HEK293 (cell line): ENCODE measurements around the gene PTK7.

Experiments
- HOXD13 ChIP-seq: sonication (generic); formaldehyde crosslinking; IDR thresholded peaks from 2 replicates; pipeline ENCODE4 v1.8.0; 2022; ENCODE audit warnings: missing genetic modification reagents, borderline replicate concordance
- KLF8 ChIP-seq: fragments of 450-650 bp; formaldehyde crosslinking; IDR thresholded peaks from 2 replicates; pipeline ENCODE4 v1.5.1; 2016; ENCODE audit warnings: missing biosample characterization, missing genetic modification characterization
- SP2 ChIP-seq: fragments of 450-650 bp; formaldehyde crosslinking; IDR thresholded peaks from 2 replicates; pipeline ENCODE4 v1.5.1; 2016; ENCODE audit warnings: missing biosample characterization, missing genetic modification characterization
- ZNF37A ChIP-seq: fragments of 450-650 bp; IDR thresholded peaks from 2 replicates; pipeline ENCODE4 v1.5.1; 2018; ENCODE audit warnings: missing biosample characterization, missing genetic modification characterization
- ZNF423 ChIP-seq: fragments of 450-650 bp; formaldehyde crosslinking; IDR thresholded peaks from 2 replicates; pipeline ENCODE4 v1.5.1; 2016; ENCODE audit warnings: missing biosample characterization, missing genetic modification characterization
- ZNF558 ChIP-seq: fragments of 450-650 bp; formaldehyde crosslinking; IDR thresholded peaks from 2 replicates; pipeline ENCODE4 v1.5.1; 2016; ENCODE audit warnings: missing biosample characterization, missing genetic modification characterization
- ZNF600 ChIP-seq: fragments of 450-650 bp; formaldehyde crosslinking; IDR thresholded peaks from 2 replicates; pipeline ENCODE4 v1.5.1; 2016; ENCODE audit warnings: missing biosample characterization, missing genetic modification characterization
- ZNF776 ChIP-seq: fragments of 450-650 bp; formaldehyde crosslinking; IDR thresholded peaks from 2 replicates; pipeline ENCODE4 v1.5.0; 2017; ENCODE audit warnings: missing biosample characterization, missing genetic modification characterization, borderline replicate concordance
- TF ChIP-seq, protein P1 (sequence below): fragments of 450-650 bp; formaldehyde crosslinking; IDR thresholded peaks from 2 replicates; pipeline ENCODE4 v1.5.1; 2016; ENCODE audit warnings: missing biosample characterization, missing genetic modification characterization
- TF ChIP-seq, protein P2 (sequence below): fragments of 450-650 bp; formaldehyde crosslinking; IDR thresholded peaks from 2 replicates; pipeline ENCODE4 v1.5.1; 2017; ENCODE audit warnings: missing biosample characterization, mild to moderate bottlenecking, missing genetic modification characterization, moderate library complexity
- TF ChIP-seq, protein P3 (sequence below): fragments of 450-650 bp; formaldehyde crosslinking; IDR thresholded peaks from 2 replicates; pipeline ENCODE4; 2016; ENCODE audit warnings: missing biosample characterization, missing genetic modification characterization

DNA sequence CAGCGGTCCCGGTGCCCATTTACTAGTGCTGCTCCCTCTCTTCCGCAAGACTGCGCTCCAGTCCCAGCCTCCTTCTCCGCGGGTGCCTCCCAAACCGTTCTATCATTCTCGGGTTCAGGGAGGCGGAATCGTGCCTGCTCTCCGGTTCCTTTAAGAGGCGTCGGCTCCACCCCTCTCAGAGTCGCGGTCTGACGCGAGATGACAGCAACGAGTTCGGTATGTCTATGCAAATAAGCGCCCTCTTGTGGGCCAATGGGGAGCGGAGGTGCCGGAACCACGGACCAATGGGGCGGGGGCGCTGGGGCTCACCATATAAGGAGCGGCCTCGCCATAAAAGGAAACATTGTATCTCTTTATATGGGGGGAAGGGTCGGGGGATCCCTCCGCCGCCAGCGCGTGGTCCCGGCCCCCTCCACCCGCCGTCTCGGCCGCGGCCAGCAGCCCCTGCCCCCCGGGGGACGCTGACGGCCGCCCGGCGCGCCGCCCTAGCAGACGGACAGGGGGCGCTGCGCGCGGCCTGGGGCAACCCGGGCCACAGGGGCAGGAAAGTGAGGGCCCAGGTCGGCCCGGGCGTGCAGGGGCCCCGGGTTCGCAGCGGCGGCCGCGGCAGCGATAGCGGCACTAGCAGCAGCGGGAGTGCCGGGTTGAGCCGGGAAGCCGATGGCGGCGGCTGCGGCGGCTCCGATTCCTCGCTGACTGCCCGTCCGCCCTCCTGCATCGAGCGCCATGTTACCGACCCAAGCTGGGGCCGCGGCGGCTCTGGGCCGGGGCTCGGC, 95.0 kb downstream of the PTK7 start, which contains the start of gene SRF:
- TF ChIP-seq HOXD13 (CRISPR knock-in tag) (no peak), ZNF558 (tag by site-specific recombination) (no peak), ZNF776 (tag by site-specific recombination) (no peak), ZNF423 (tag by site-specific recombination) (no peak), ZNF600 (tag by site-specific recombination) (no peak), KLF8 (tag by site-specific recombination) (peak; percentile 87), SP2 (tag by site-specific recombination) (peak; percentile 87), ZNF37A (tag by site-specific recombination) (0 out of 2 replicates have a peak, but pooled peaks have one; percentile 27)
- TF ChIP-seq, protein P1, sequence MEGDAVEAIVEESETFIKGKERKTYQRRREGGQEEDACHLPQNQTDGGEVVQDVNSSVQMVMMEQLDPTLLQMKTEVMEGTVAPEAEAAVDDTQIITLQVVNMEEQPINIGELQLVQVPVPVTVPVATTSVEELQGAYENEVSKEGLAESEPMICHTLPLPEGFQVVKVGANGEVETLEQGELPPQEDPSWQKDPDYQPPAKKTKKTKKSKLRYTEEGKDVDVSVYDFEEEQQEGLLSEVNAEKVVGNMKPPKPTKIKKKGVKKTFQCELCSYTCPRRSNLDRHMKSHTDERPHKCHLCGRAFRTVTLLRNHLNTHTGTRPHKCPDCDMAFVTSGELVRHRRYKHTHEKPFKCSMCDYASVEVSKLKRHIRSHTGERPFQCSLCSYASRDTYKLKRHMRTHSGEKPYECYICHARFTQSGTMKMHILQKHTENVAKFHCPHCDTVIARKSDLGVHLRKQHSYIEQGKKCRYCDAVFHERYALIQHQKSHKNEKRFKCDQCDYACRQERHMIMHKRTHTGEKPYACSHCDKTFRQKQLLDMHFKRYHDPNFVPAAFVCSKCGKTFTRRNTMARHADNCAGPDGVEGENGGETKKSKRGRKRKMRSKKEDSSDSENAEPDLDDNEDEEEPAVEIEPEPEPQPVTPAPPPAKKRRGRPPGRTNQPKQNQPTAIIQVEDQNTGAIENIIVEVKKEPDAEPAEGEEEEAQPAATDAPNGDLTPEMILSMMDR (tag by site-specific recombination), result peak; percentile 26; the same call in 1 of the 2 replicates
- TF ChIP-seq, protein P2, sequence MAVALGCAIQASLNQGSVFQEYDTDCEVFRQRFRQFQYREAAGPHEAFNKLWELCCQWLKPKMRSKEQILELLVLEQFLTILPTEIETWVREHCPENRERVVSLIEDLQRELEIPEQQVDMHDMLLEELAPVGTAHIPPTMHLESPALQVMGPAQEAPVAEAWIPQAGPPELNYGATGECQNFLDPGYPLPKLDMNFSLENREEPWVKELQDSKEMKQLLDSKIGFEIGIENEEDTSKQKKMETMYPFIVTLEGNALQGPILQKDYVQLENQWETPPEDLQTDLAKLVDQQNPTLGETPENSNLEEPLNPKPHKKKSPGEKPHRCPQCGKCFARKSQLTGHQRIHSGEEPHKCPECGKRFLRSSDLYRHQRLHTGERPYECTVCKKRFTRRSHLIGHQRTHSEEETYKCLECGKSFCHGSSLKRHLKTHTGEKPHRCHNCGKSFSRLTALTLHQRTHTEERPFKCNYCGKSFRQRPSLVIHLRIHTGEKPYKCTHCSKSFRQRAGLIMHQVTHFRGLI (tag by site-specific recombination), result no peak
- TF ChIP-seq, protein P3, sequence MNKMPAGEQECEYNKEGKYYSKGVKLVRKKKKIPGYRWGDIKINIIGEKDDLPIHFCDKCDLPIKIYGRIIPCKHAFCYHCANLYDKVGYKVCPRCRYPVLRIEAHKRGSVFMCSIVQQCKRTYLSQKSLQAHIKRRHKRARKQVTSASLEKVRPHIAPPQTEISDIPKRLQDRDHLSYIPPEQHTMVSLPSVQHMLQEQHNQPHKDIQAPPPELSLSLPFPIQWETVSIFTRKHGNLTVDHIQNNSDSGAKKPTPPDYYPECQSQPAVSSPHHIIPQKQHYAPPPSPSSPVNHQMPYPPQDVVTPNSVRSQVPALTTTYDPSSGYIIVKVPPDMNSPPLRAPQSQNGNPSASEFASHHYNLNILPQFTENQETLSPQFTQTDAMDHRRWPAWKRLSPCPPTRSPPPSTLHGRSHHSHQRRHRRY (tag by site-specific recombination), result no peak
